CD14-positive monocyte (primary cell): ENCODE results near the gene RPTOR. TPM values are rescaled to one million over a fixed set of nuclear protein-coding genes. Genes with fewer than 3 reads are reported as not detected.
A peak's percentile ranks its signal among the peaks of the same experiment; 100 is the strongest.

Source experiments
- DNase-seq, 3 donors: peaks; one replicate each; pipeline ENCODE4 v3.0.0-alpha.2; 2011 to 2022
- H2AFZ ChIP-seq: 2 replicates; pipeline ENCODE4 v1.6.0; 2012; ENCODE audit warnings: mild to moderate bottlenecking, low read depth, low read length, inconsistent platforms; ENCODE audit not compliant: insufficient read depth, poor library complexity, severe bottlenecking
- H3K27ac ChIP-seq, 2 donors: 1 replicate in 1 of 2; 2 replicates in 1 of 2; pipeline ENCODE4 v1.5.1; 2012 to 2013; ENCODE audit warnings: low read length in 2 of 2, control low read depth in 1 of 2, inconsistent platforms in 1 of 2, low read depth in 1 of 2, mild to moderate bottlenecking in 1 of 2
- H3K27me3 ChIP-seq, 2 donors: one replicate each; pipeline versions ENCODE4 v1.6.0 to v1.6.1; 2011 to 2013; ENCODE audit warnings: low read length in 2 of 2; ENCODE audit not compliant: control insufficient read depth in 2 of 2, insufficient read depth in 2 of 2
- H3K36me3 ChIP-seq, 2 donors: replicated peaks in 1 of 2; 1 replicate in 1 of 2; 2 replicates in 1 of 2; pipeline versions ENCODE4 v1.5.1 to v1.6.1; 2012 to 2013; ENCODE audit warnings: low read length in 2 of 2, control low read depth in 1 of 2, inconsistent platforms in 1 of 2, mild to moderate bottlenecking in 1 of 2; ENCODE audit not compliant: insufficient read depth in 2 of 2, control insufficient read depth in 1 of 2
- H3K4me1 ChIP-seq, 2 donors: 1 replicate in 1 of 2; 2 replicates in 1 of 2; pipeline versions ENCODE4 v1.5.1 to v1.6.1; 2012 to 2013; ENCODE audit warnings: low read length in 2 of 2, control low read depth in 1 of 2, inconsistent platforms in 1 of 2, mild to moderate bottlenecking in 1 of 2, moderate library complexity in 1 of 2; ENCODE audit not compliant: insufficient read depth in 2 of 2, control insufficient read depth in 1 of 2
- H3K4me2 ChIP-seq: replicated peaks from 2 replicates; pipeline ENCODE3; 2012; ENCODE audit warnings: low read length, moderate library complexity, mild to moderate bottlenecking; ENCODE audit not compliant: poor library complexity, severe bottlenecking; ENCODE audit errors: extremely low read depth
- H3K4me3 ChIP-seq, 3 experiments: fragments of 200-600 bp in 1 of 3; sonication (generic) in 1 of 3; replicated peaks in 1 of 3; 1 replicate in 2 of 3; 2 replicates in 1 of 3; pipeline ENCODE4 v1.5.1; 2011 to 2013; ENCODE audit warnings: low read length in 3 of 3, mild to moderate bottlenecking in 3 of 3, control low read depth in 2 of 3, low read depth in 2 of 3, inconsistent platforms in 1 of 3, moderate library complexity in 1 of 3
- H3K79me2 ChIP-seq: 2 replicates; pipeline ENCODE4 v1.6.0; 2012; ENCODE audit warnings: mild to moderate bottlenecking, control low read depth, inconsistent platforms, low read length, moderate library complexity; ENCODE audit not compliant: insufficient read depth
- H3K9ac ChIP-seq: 2 replicates; pipeline ENCODE4 v1.6.0; 2017; ENCODE audit warnings: low read length, mild to moderate bottlenecking; ENCODE audit not compliant: insufficient read depth, poor library complexity, severe bottlenecking
- H3K9me3 ChIP-seq, 2 donors: replicated peaks in 1 of 2; 1 replicate in 1 of 2; 2 replicates in 1 of 2; pipeline versions ENCODE4 v1.5.1 to v1.6.1; 2012 to 2013; ENCODE audit warnings: low read length in 2 of 2, control low read depth in 1 of 2; ENCODE audit not compliant: control insufficient read depth in 1 of 2, insufficient read depth in 1 of 2
- H4K20me1 ChIP-seq: 2 replicates; pipeline ENCODE4 v1.6.0; 2012; ENCODE audit warnings: mild to moderate bottlenecking, low read length, control low read depth, moderate library complexity; ENCODE audit not compliant: insufficient read depth
- H3K27ac Mint-ChIP-seq, 7 donors: one replicate each; pipeline ENCODE4 v1.8.0; 2020; ENCODE audit warnings: mild to moderate bottlenecking in 7 of 7, mixed read lengths in 7 of 7, moderate library complexity in 6 of 7, inconsistent platforms in 2 of 7
- H3K27me3 Mint-ChIP-seq, 3 donors: one replicate each; pipeline ENCODE4 v1.8.0; 2021 to 2022; ENCODE audit warnings: low read depth in 3 of 3, mild to moderate bottlenecking in 3 of 3, mixed read lengths in 3 of 3, moderate library complexity in 3 of 3, inconsistent platforms in 1 of 3
- H3K36me3 Mint-ChIP-seq, 2 donors: one replicate each; pipeline ENCODE4 v1.8.0; 2020; ENCODE audit warnings: mixed read lengths in 2 of 2, inconsistent platforms in 1 of 2, mild to moderate bottlenecking in 1 of 2
- H3K4me1 Mint-ChIP-seq: one replicate; pipeline ENCODE4 v1.8.0; 2020; ENCODE audit warnings: mild to moderate bottlenecking, mixed read lengths
- H3K4me3 Mint-ChIP-seq, 2 donors: one replicate each; pipeline ENCODE4 v1.8.0; 2020; ENCODE audit warnings: mild to moderate bottlenecking in 2 of 2, mixed read lengths in 2 of 2, moderate library complexity in 1 of 2
- H3K9me3 Mint-ChIP-seq, 7 donors: one replicate each; pipeline ENCODE4 v1.8.0; 2020 to 2022; ENCODE audit warnings: mixed read lengths in 7 of 7, mild to moderate bottlenecking in 6 of 7, moderate library complexity in 6 of 7, inconsistent platforms in 2 of 7
- CTCF ChIP-seq: fragments of 200-600 bp; IDR thresholded peaks from one replicate; pipeline ENCODE4 v1.8.0; 2022; ENCODE audit warnings: antibody characterized with exemption, mild to moderate bottlenecking
- WGBS: methylation state at CpG from one replicate; pipeline ENCODE4 v1.1.5; 2013; ENCODE audit warnings: missing lambda C conversion rate; ENCODE audit not compliant: insufficient coverage; 5-methylcytosine and 5-hydroxymethylcytosine counted together
- intact Hi-C, 2 donors: fragments of 100-400 bp; cut with micrococcal nuclease; formaldehyde crosslinking; loops; one replicate each; pipeline versions ENCODE4 v1.15.0 to v1.15.1; 2023
- polyA plus RNA-seq, 3 donors: library from polyadenylated mRNA; depleted of rRNA in 1 of 3; unstranded in 2 of 3; stranded (reverse) in 1 of 3; fragments of 300-500 nt in 2 of 3; fragments of >200 nt in 1 of 3; fragmentation: Illumina TruSeq in 2 of 3; gene quantifications; 1 replicate in 2 of 3; 2 replicates in 1 of 3; pipeline ENCODE4 v1.2.3, GENCODE V29; 2012 to 2021

RPTOR gene
- polyA plus RNA-seq, 3 donors = 1.1 to 8.7 (median 2.6) TPM

- no peaks in the 10 kb centered on the region for H3K27me3 ChIP-seq
- peaks cover 6 to 19% of the 10 kb centered on the region in 2 donors for H3K36me3 ChIP-seq
- no peak overlapping the region for H3K4me3 ChIP-seq
- peak overlapping the region in 1 of 2 donors; percentile 93 for H3K27ac ChIP-seq
- intact Hi-C loops = loop anchor here (5.0 kb wide), 1 partner anchor 37 kb away; no protein-coding TSS in a partner anchor
- H4K20me1 ChIP-seq = no peaks in the 10 kb centered on the region
- 93% methylated on average over 21 of the region's 23 CpGs for WGBS
- Mint-ChIP-seq H3K27ac (peak overlapping the region; percentile 51 to 97 (median 94)), H3K9me3 (no peaks in the 10 kb centered on the region), H3K36me3 (peaks cover 48 to 60% of the 10 kb centered on the region in 2 donors), H3K4me1 (peaks cover 20% of the 10 kb centered on the region), H3K27me3 (peaks cover 0 to 2% (median 1%) of the 10 kb centered on the region in 3 donors), H3K4me3 (no peak overlapping the region)
- no peak for TF ChIP-seq CTCF
- DNase-seq = no peak
- no peak overlapping the region for H3K9ac ChIP-seq
- H3K4me1 ChIP-seq = peaks cover 14 to 20% of the 10 kb centered on the region in 2 donors
- H3K9me3 ChIP-seq = no peaks in the 10 kb centered on the region
- no peak overlapping the region for H3K4me2 ChIP-seq
- H2AFZ ChIP-seq = no peak overlapping the region
- H3K79me2 ChIP-seq = no peaks in the 10 kb centered on the region
Measured at GRCh38 chr17:80855196-80855947, 310.7 kb downstream of the RPTOR start.

GRCh38 chr17:80855948-80856862 lies 311.6 kb downstream of the RPTOR start:
- Histone ChIP-seq H3K36me3 (peaks cover 6 to 16% of the 10 kb centered on the region in 2 donors), H3K9ac (peak overlapping the region; percentile 65), H3K4me2 (no peak overlapping the region), H3K4me3 (no peak overlapping the region), H4K20me1 (no peaks in the 10 kb centered on the region), H3K79me2 (no peaks in the 10 kb centered on the region), H3K4me1 (peaks cover 22 to 28% of the 10 kb centered on the region in 2 donors), H3K27ac (peak overlapping the region; percentile 76 to 93), H3K27me3 (no peaks in the 10 kb centered on the region), H3K9me3 (no peaks in the 10 kb centered on the region), H2AFZ (no peak overlapping the region)
- DNase-seq = peak; percentile 94 to 99 (median 94)
- no peak for TF ChIP-seq CTCF
- H3K4me1 Mint-ChIP-seq = peaks cover 27% of the 10 kb centered on the region
- peak overlapping the region; percentile 51 to 97 (median 94) for H3K27ac Mint-ChIP-seq
- intact Hi-C loops = loop anchor here (5.0 kb wide), 1 partner anchor 36 kb away; no protein-coding TSS in a partner anchor
- no peaks in the 10 kb centered on the region for H3K9me3 Mint-ChIP-seq
- peaks cover 0 to 2% (median 1%) of the 10 kb centered on the region in 3 donors for H3K27me3 Mint-ChIP-seq
- H3K36me3 Mint-ChIP-seq = peaks cover 49 to 55% of the 10 kb centered on the region in 2 donors
- H3K4me3 Mint-ChIP-seq = peak overlapping the region in 1 of 2 donors; percentile 4
- WGBS = 0% methylated on average over 3 of the region's 21 CpGs
